Hematopoietic multipotent progenitor cell treated with erythropoietin and hydrocortisone succinate and interleukin-3 and kit ligand, for 15 days (in vitro differentiated cells): ENCODE measurements around the gene DNAH10.
"Not testable (repeated sequence)": the region's sequence is repeated elsewhere in the genome, so short reads cannot be mapped to it uniquely, and the experiment has no call there.

Experiments
- DNase-seq: peaks from one replicate; pipeline ENCODE4 v3.0.0-alpha.2; 2015; ENCODE audit warnings: low spot score

Gene DNAH10

GRCh38 chr12:123907726-123908476 lies 145.8 kb downstream of the DNAH10 start:
- no peak for DNase-seq

GRCh38 chr12:123908884-123909725 lies 147.0 kb downstream of the DNAH10 start:
- no peak for DNase-seq

GRCh38 chr12:123910057-123910456 lies 148.0 kb downstream of the DNAH10 start:
- DNase-seq: no peak

- no peak for DNase-seq
Measured at GRCh38 chr12:123910761-123911193, 148.7 kb downstream of the DNAH10 start.

GRCh38 chr12:123911672-123912409 lies 149.7 kb downstream of the DNAH10 start:
- DNase-seq: not testable (repeated sequence)

- DNase-seq: no peak
Measured at GRCh38 chr12:123912415-123913380, 150.6 kb downstream of the DNAH10 start.

GRCh38 chr12:123914726-123915333 lies 152.7 kb downstream of the DNAH10 start:
- no peak for DNase-seq

- DNase-seq: no peak
Measured at GRCh38 chr12:123916729-123917128, 154.6 kb downstream of the DNAH10 start.

- DNase-seq: no peak
Measured at GRCh38 chr12:123917337-123917850, 155.3 kb downstream of the DNAH10 start.

GRCh38 chr12:123919980-123920360 lies 157.9 kb downstream of the DNAH10 start:
- DNase-seq: no peak

- DNase-seq: no peak
Measured at GRCh38 chr12:123923038-123923437, 160.9 kb downstream of the DNAH10 start.

GRCh38 chr12:123923927-123924326 lies 161.8 kb downstream of the DNAH10 start:
- DNase-seq: no peak

- DNase-seq: no peak
Measured at GRCh38 chr12:123924539-123924938, 162.4 kb downstream of the DNAH10 start.

- DNase-seq: no peak
Measured at GRCh38 chr12:123928274-123928865, 166.3 kb downstream of the DNAH10 start.

- no peak for DNase-seq
Measured at GRCh38 chr12:123928897-123929296, 166.8 kb downstream of the DNAH10 start.

GRCh38 chr12:123929946-123930583 lies 168.0 kb downstream of the DNAH10 start:
- DNase-seq: no peak

GRCh38 chr12:123931686-123932321 lies 169.7 kb downstream of the DNAH10 start:
- DNase-seq: no peak

GRCh38 chr12:123933214-123933613 lies 171.1 kb downstream of the DNAH10 start:
- DNase-seq: no peak

- DNase-seq: no peak
Measured at GRCh38 chr12:123934016-123934620, 172.0 kb downstream of the DNAH10 start.
